Vagina (tissue), 2 donors: ENCODE results near the gene CCDC7.

Experiments used
- CTCF ChIP-seq, 3 experiments: fragments of 450-650 bp in 2 of 3; fragments of 200-600 bp in 1 of 3; sonication (generic) in 1 of 3; IDR thresholded peaks; one replicate each; pipeline ENCODE4 v1.5.1; 2017 to 2019; ENCODE audit warnings: antibody characterized with exemption in 3 of 3, mild to moderate bottlenecking in 2 of 3, moderate library complexity in 2 of 3
- POLR2A ChIP-seq, 2 donors: fragments of 450-650 bp; IDR thresholded peaks; one replicate each; pipeline ENCODE4 v1.6.1; 2017; ENCODE audit warnings: antibody characterized with exemption in 2 of 2, mild to moderate bottlenecking in 2 of 2, moderate library complexity in 2 of 2

- TF ChIP-seq POLR2A (IDR thresholded peaks at IDR 0.05) (no peak), CTCF (IDR thresholded peaks at IDR 0.05) (no peak)
These were observed 463.5 kb downstream of the CCDC7 start for GRCh38 chr10:32909456-32909855.
